Hepatocyte (in vitro differentiated cells): ENCODE data around the gene TRAM2. TPM values are rescaled to one million over a fixed set of nuclear protein-coding genes. Genes with fewer than 3 reads are reported as not detected.

Source experiments
- DNase-seq: peaks from one replicate; pipeline ENCODE4 v3.0.0-alpha.2; 2016; ENCODE audit warnings: low spot score
- H2AFZ ChIP-seq: fragments of 200-600 bp; sonication (generic); 2 replicates; pipeline ENCODE4 v1.6.0; 2016; ENCODE audit warnings: antibody characterized with exemption, mild to moderate bottlenecking
- H3K27ac ChIP-seq: fragments of 200-600 bp; sonication (generic); 2 replicates; pipeline ENCODE4 v1.5.1; 2016; ENCODE audit warnings: mild to moderate bottlenecking
- H3K27me3 ChIP-seq: fragments of 200-600 bp; sonication (generic); 2 replicates; pipeline ENCODE4 v1.6.1; 2016
- H3K36me3 ChIP-seq: fragments of 200-600 bp; sonication (generic); replicated peaks from 2 replicates; pipeline ENCODE4 v1.5.1; 2016; ENCODE audit warnings: low read depth; ENCODE audit not compliant: insufficient read depth
- H3K4me1 ChIP-seq: fragments of 200-600 bp; sonication (generic); 2 replicates; pipeline ENCODE4 v1.5.1; 2016; ENCODE audit warnings: mild to moderate bottlenecking, moderate library complexity; ENCODE audit not compliant: insufficient read depth
- H3K4me2 ChIP-seq: fragments of 200-600 bp; sonication (generic); 2 replicates; pipeline ENCODE4 v1.6.0; 2016
- H3K4me3 ChIP-seq: fragments of 200-600 bp; sonication (generic); 2 replicates; pipeline ENCODE4 v1.5.1; 2016; ENCODE audit warnings: mild to moderate bottlenecking
- H3K79me2 ChIP-seq: fragments of 200-600 bp; sonication (generic); 2 replicates; pipeline ENCODE4 v1.6.0; 2017; ENCODE audit warnings: mild to moderate bottlenecking
- H3K9me2 ChIP-seq: fragments of 200-600 bp; sonication (generic); replicated peaks from 2 replicates; pipeline ENCODE4 v1.6.0; 2017; ENCODE audit warnings: mild to moderate bottlenecking; ENCODE audit not compliant: insufficient read depth
- H3K9me3 ChIP-seq: fragments of 200-600 bp; sonication (generic); 2 replicates; pipeline ENCODE4 v1.5.1; 2016; ENCODE audit warnings: low read depth, mild to moderate bottlenecking
- H4K20me1 ChIP-seq: fragments of 200-600 bp; sonication (generic); 2 replicates; pipeline ENCODE4 v1.6.0; 2016; ENCODE audit warnings: mild to moderate bottlenecking; ENCODE audit not compliant: insufficient read depth, poor library complexity, severe bottlenecking
- CTCF ChIP-seq: fragments of 200-600 bp; sonication (generic); IDR thresholded peaks from 2 replicates; pipeline ENCODE4 v1.5.1; 2016; ENCODE audit warnings: antibody characterized with exemption, mild to moderate bottlenecking; ENCODE audit not compliant: poor library complexity
- EZH2 ChIP-seq: fragments of 200-600 bp; sonication (generic); IDR thresholded peaks from 2 replicates; pipeline ENCODE4 v1.6.1; 2016; ENCODE audit warnings: antibody characterized with exemption, mild to moderate bottlenecking, borderline replicate concordance
- EZH2phosphoT487 ChIP-seq: fragments of 200-600 bp; sonication (generic); IDR thresholded peaks from one replicate; pipeline ENCODE4 v1.6.1; 2018; ENCODE audit warnings: antibody characterized with exemption, mild to moderate bottlenecking, low read depth, moderate library complexity; ENCODE audit not compliant: unreplicated experiment, severe bottlenecking
- WGBS: methylation state at CpG from one replicate; pipeline ENCODE4 v1.1.6; 2016; ENCODE audit warnings: low lambda C conversion rate; ENCODE audit errors: missing lambda C conversion rate; 5-methylcytosine and 5-hydroxymethylcytosine counted together
- polyA plus RNA-seq: library from polyadenylated mRNA; unstranded; fragments of >200 nt; fragmentation: Nextera tagmentation; extraction: Ambion mirVana; gene quantifications from 2 replicates; pipeline ENCODE4 v1.2.1, GENCODE V29; 2016
- total RNA-seq: library from RNA; depleted of rRNA; stranded (reverse); fragments of >200 nt; gene quantifications from 2 replicates; pipeline ENCODE4 v1.2.3, GENCODE V29; 2014

The TRAM2 gene
- total and polyA plus RNA-seq, 2 experiments from 2014 or later, result 29.6 to 47.6 TPM

- TF ChIP-seq CTCF, result no peak
- TF ChIP-seq EZH2phosphoT487, result no peak
- WGBS, result 89% methylated on average over 5 of the region's 5 CpGs
- Histone ChIP-seq H3K9me3 (no peaks in the 10 kb centered on the region), H3K36me3 (no peaks in the 10 kb centered on the region), H3K9me2 (no peaks in the 10 kb centered on the region), H3K4me1 (peaks cover 12% of the 10 kb centered on the region), H3K27me3 (no peaks in the 10 kb centered on the region), H2AFZ (no peak overlapping the region), H3K4me2 (no peak overlapping the region), H3K27ac (no peak overlapping the region), H3K4me3 (no peak overlapping the region), H4K20me1 (peaks cover 24% of the 10 kb centered on the region), H3K79me2 (peaks cover 74% of the 10 kb centered on the region)
- DNase-seq, result no peak
Measured at GRCh38 chr6:52538252-52538900, 38.5 kb downstream of the TRAM2 start.

GRCh38 chr6:52537001-52537753 lies 39.7 kb downstream of the TRAM2 start:
- Histone ChIP-seq H3K9me2 (no peaks in the 10 kb centered on the region), H3K4me3 (no peak overlapping the region), H3K4me2 (no peak overlapping the region), H3K27me3 (no peaks in the 10 kb centered on the region), H4K20me1 (peaks cover 24% of the 10 kb centered on the region), H3K36me3 (no peaks in the 10 kb centered on the region), H3K79me2 (peaks cover 71% of the 10 kb centered on the region), H3K4me1 (peaks cover 4% of the 10 kb centered on the region), H3K9me3 (no peaks in the 10 kb centered on the region), H2AFZ (no peak overlapping the region), H3K27ac (no peak overlapping the region)
- no peak for DNase-seq
- WGBS, result 88% methylated on average over 8 of the region's 8 CpGs
- no peak for TF ChIP-seq EZH2phosphoT487
- no peak for TF ChIP-seq CTCF
- TF ChIP-seq EZH2, result no peak

- Histone ChIP-seq H3K4me2 (no peak overlapping the region), H3K36me3 (no peaks in the 10 kb centered on the region), H3K27me3 (no peaks in the 10 kb centered on the region), H3K9me3 (no peaks in the 10 kb centered on the region), H3K4me3 (no peak overlapping the region), H3K79me2 (peaks cover 68% of the 10 kb centered on the region), H3K4me1 (peaks cover 4% of the 10 kb centered on the region), H3K9me2 (no peaks in the 10 kb centered on the region), H3K27ac (no peak overlapping the region), H4K20me1 (peaks cover 24% of the 10 kb centered on the region), H2AFZ (no peak overlapping the region)
- no peak for DNase-seq
- TF ChIP-seq EZH2 (no peak), EZH2phosphoT487 (no peak), CTCF (no peak)
- WGBS, result 95% methylated on average over 6 of the region's 6 CpGs
Measured at GRCh38 chr6:52536424-52536916, 40.4 kb downstream of the TRAM2 start.
